ENCODE data around the gene RIF1. TPM values are rescaled to one million over a fixed set of nuclear protein-coding genes. Genes with fewer than 3 reads are reported as not detected.

Gene RIF1
- total RNA-seq, 1 experiment from 2014 or later, result 27.7 TPM

- DNase-seq, result no peak
- no peaks in the 10 kb centered on the region for H3K27me3 ChIP-seq (ENCODE audit: control insufficient read depth, insufficient read depth, low read length)
Observed at GRCh38 chr2:151518802-151519201, 109.1 kb downstream of the RIF1 start.

GRCh38 chr2:151520976-151521375 is 111.3 kb downstream of the RIF1 start:
- no peak overlapping the region for H3K4me3 ChIP-seq (ENCODE audit: insufficient read depth, low read depth, low read length)
- no peaks in the 10 kb centered on the region for H3K27me3 ChIP-seq (ENCODE audit: control insufficient read depth, insufficient read depth, low read length)
- H3K36me3 ChIP-seq (replicated peaks; ENCODE audit: control insufficient read depth, insufficient read depth, low read length), result no peaks in the 10 kb centered on the region
- DNase-seq, result no peak

More at GRCh38 chr2:151518802-151519201, 109.1 kb downstream of the RIF1 start:
- Histone ChIP-seq H3K4me3 (ENCODE audit: insufficient read depth, low read depth, low read length) (no peak overlapping the region), H3K36me3 (replicated peaks; ENCODE audit: control insufficient read depth, insufficient read depth, low read length) (no peaks in the 10 kb centered on the region)

GRCh38 chr2:151522556-151522955 is 112.9 kb downstream of the RIF1 start:
- Histone ChIP-seq H3K27me3 (ENCODE audit: control insufficient read depth, insufficient read depth, low read length) (no peaks in the 10 kb centered on the region), H3K36me3 (replicated peaks; ENCODE audit: control insufficient read depth, insufficient read depth, low read length) (no peaks in the 10 kb centered on the region), H3K4me3 (ENCODE audit: insufficient read depth, low read depth, low read length) (no peak overlapping the region)
- no peak for DNase-seq

GRCh38 chr2:151523850-151524249 is 114.1 kb downstream of the RIF1 start:
- Histone ChIP-seq H3K36me3 (replicated peaks; ENCODE audit: control insufficient read depth, insufficient read depth, low read length) (no peaks in the 10 kb centered on the region), H3K4me3 (ENCODE audit: insufficient read depth, low read depth, low read length) (no peak overlapping the region), H3K27me3 (ENCODE audit: control insufficient read depth, insufficient read depth, low read length) (no peaks in the 10 kb centered on the region)
- DNase-seq, result no peak

- no peak overlapping the region for H3K4me3 ChIP-seq (ENCODE audit: insufficient read depth, low read depth, low read length)
- no peak for DNase-seq
- no peaks in the 10 kb centered on the region for H3K27me3 ChIP-seq (ENCODE audit: control insufficient read depth, insufficient read depth, low read length)
- H3K36me3 ChIP-seq (replicated peaks; ENCODE audit: control insufficient read depth, insufficient read depth, low read length), result no peaks in the 10 kb centered on the region
Observed at GRCh38 chr2:151525821-151526373, 116.2 kb downstream of the RIF1 start.

GRCh38 chr2:151526572-151527090 is 116.9 kb downstream of the RIF1 start:
- no peak for DNase-seq
- Histone ChIP-seq H3K4me3 (ENCODE audit: insufficient read depth, low read depth, low read length) (no peak overlapping the region), H3K36me3 (replicated peaks; ENCODE audit: control insufficient read depth, insufficient read depth, low read length) (no peaks in the 10 kb centered on the region), H3K27me3 (ENCODE audit: control insufficient read depth, insufficient read depth, low read length) (no peaks in the 10 kb centered on the region)

Other genes with a start within 250 kb of the RIF1 start
- gene RBM43, start 148.0 kb upstream of the RIF1 start, total RNA-seq (2014; rRNA removed; shearing (Covaris generic)), result 0.59 and 4.1 TPM in 2 replicates
- gene NMI, start 120.2 kb upstream of the RIF1 start, total RNA-seq (2014; rRNA removed; shearing (Covaris generic)), result 2.0 and 2.8 TPM in 2 replicates
- gene TNFAIP6, start 52.3 kb upstream of the RIF1 start, total RNA-seq (2014; rRNA removed; shearing (Covaris generic)), result 0.28 TPM in 1 of 2 replicates, not detected in the other